ENCODE measurements around the gene COL3A1. TPM values are rescaled to one million over a fixed set of nuclear protein-coding genes. Genes with fewer than 3 reads are reported as not detected.

The COL3A1 gene
- total RNA-seq, 3 donors from 2014 or later, result 68.2 to 321 (median 299) TPM

DNA sequence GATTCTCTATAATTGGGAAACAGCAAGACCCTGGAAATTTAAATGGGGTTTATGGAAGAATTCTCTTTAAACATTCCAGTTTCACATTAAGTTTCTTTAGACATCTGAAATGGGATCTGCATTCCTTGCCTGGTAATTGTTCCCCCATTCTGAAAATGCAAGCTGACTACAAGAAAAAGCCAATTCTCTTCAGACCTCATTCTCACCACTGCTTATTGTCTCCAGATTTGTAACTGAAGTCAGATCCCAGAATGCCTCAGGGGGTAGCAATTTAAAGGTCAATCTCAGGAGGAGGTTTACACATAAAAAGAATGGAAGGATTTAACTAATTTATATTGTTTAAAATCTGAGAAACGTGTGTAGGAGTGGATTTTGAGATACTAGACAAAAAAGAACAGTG is 41.2 kb downstream of the COL3A1 start:
- Histone ChIP-seq H3K36me3 (ENCODE audit: low read depth) (no peaks in the 10 kb centered on the region), H3K4me3 (no peak overlapping the region), H3K9me3 (no peaks in the 10 kb centered on the region), H3K4me1 (ENCODE audit: low read depth) (no peaks in the 10 kb centered on the region)
- TF ChIP-seq, protein P1, sequence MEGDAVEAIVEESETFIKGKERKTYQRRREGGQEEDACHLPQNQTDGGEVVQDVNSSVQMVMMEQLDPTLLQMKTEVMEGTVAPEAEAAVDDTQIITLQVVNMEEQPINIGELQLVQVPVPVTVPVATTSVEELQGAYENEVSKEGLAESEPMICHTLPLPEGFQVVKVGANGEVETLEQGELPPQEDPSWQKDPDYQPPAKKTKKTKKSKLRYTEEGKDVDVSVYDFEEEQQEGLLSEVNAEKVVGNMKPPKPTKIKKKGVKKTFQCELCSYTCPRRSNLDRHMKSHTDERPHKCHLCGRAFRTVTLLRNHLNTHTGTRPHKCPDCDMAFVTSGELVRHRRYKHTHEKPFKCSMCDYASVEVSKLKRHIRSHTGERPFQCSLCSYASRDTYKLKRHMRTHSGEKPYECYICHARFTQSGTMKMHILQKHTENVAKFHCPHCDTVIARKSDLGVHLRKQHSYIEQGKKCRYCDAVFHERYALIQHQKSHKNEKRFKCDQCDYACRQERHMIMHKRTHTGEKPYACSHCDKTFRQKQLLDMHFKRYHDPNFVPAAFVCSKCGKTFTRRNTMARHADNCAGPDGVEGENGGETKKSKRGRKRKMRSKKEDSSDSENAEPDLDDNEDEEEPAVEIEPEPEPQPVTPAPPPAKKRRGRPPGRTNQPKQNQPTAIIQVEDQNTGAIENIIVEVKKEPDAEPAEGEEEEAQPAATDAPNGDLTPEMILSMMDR (IDR thresholded peaks at IDR 0.05), result no peak
- ATAC-seq, result no peak
- intact Hi-C loops (cut with DNase I, micrococcal nuclease), result no loop called here
- no peak for DNase-seq

DNA sequence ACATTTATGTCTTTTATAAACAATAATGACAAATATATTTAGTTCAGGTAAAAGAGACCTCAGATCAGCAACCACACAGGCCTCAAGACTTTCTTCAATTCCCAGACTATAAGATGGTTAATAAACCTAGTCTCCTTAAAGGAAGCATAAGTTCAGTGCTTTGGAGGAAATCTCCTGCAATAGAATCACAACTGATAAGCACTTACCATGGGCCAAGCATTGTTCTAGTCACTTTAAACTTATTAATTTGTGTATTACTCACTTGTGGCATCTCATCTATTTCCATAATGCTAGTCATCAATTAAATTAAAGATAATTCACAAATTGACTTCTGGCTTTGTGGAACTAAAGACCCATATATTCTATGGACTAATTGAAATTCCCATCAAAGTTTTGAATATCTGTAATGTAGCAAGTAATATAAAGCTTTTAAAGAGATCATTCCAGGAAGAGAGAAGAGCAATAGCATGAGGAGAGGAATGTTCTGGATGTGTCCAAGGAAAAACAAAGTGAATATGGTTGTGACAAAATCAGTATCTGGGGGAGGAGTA is 42.2 kb downstream of the COL3A1 start:
- Histone ChIP-seq H3K9me3 (no peaks in the 10 kb centered on the region), H3K4me3 (no peak overlapping the region), H3K36me3 (ENCODE audit: low read depth) (no peaks in the 10 kb centered on the region), H3K4me1 (ENCODE audit: low read depth) (no peaks in the 10 kb centered on the region)
- intact Hi-C loops (cut with DNase I, micrococcal nuclease), result no loop called here
- DNase-seq, result no peak
- ATAC-seq, result no peak
- TF ChIP-seq, protein P1 (IDR thresholded peaks at IDR 0.05), result no peak

DNA sequence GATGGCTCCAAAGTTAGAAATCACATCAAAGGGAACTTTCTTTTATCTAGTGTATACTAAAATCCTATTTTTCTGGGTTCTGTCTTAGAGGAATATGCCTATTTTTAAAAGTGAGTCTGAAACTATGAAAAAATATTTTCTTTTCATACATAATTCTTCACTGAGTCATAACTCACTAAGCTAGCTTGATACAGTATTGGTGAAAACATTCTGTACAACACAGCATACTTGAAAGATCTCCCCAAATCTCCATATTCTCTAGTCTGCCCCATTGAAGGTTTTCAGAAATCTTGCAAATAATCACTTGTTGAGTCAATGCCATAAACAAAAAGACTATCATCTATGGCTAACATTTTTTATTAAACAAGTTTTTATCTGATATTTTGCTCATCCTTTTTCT is 44.5 kb downstream of the COL3A1 start:
- Histone ChIP-seq H3K4me3 (no peak overlapping the region), H3K4me1 (ENCODE audit: low read depth) (no peaks in the 10 kb centered on the region), H3K9me3 (no peaks in the 10 kb centered on the region), H3K36me3 (ENCODE audit: low read depth) (no peaks in the 10 kb centered on the region)
- no peak for DNase-seq
- TF ChIP-seq, protein P1 (IDR thresholded peaks at IDR 0.05), result no peak
- intact Hi-C loops (cut with DNase I, micrococcal nuclease), result no loop called here
- ATAC-seq, result no peak

DNA sequence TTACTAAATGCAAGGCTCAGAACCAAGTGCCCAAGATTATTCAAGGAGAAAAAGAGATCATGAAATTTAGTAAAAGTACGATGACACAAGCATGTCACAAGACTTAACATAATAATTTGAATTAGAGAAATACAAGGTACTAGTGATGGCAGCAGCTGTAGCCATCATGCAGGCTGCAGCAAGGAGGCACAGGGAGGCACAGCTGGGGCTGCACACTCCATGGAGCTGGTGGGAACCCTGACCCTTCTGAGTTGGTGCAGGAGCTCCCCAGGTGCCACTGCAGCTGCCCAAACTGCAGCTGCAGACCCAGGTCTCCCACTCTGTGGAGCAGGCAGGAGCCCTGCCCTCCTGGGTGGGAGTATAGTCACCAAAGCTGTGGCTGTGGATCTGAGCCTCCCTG is 46.0 kb downstream of the COL3A1 start:
- intact Hi-C loops (cut with DNase I, micrococcal nuclease), result no loop called here
- Histone ChIP-seq H3K4me3 (no peak overlapping the region), H3K9me3 (no peaks in the 10 kb centered on the region), H3K4me1 (ENCODE audit: low read depth) (no peaks in the 10 kb centered on the region), H3K36me3 (ENCODE audit: low read depth) (no peaks in the 10 kb centered on the region)
- TF ChIP-seq, protein P1 (IDR thresholded peaks at IDR 0.05), result no peak
- DNase-seq (no peak), ATAC-seq (no peak)

DNA sequence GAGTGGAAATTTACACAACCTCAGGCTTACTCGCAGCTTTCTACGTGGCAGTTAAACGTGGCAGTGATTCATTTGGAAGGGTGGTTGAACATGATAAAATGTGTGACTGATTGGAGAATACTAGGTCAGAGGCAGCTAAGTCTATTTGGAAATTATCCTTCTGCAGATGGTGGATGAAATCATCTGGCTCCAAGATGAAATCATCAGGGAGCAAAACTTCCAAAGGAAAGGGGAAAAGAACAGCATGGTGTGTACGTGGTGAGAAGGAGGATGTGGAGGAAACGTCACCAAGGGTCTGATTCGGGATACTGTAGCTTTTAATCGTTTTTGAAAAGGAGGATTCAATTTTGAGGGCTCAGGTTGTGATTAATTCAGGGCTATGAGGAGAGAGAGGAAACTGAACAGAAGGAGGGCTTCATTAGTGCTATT is 47.9 kb downstream of the COL3A1 start:
- no peak overlapping the region for H3K4me3 ChIP-seq
- intact Hi-C loops (cut with DNase I, micrococcal nuclease), result no loop called here
- H3K4me1 ChIP-seq (ENCODE audit: low read depth), result no peaks in the 10 kb centered on the region
- H3K36me3 ChIP-seq (ENCODE audit: low read depth), result no peaks in the 10 kb centered on the region
- H3K9me3 ChIP-seq, result no peaks in the 10 kb centered on the region
- TF ChIP-seq, protein P1 (IDR thresholded peaks at IDR 0.05), result no peak
- ATAC-seq (peak; percentile 46), DNase-seq (no peak)

DNA sequence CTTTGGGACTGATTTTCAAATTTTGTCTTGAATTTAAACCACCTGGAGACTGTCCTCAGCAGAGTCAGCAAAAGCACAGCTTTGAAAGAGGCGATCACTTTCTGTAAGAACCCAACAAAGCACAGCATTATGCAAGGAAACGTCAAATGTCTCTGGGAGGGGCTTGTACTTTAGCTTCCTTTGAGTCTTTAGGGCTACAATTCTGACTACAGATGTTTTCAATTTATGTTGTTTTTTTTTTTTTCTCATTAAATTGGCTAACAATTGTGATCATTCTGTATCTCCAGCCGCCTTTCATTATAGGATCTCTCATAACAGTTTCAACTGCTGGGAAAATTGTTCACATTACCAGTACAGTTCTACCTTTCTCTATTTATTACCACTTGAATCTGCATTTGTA is 48.3 kb downstream of the COL3A1 start:
- no peak for ATAC-seq
- intact Hi-C loops (cut with DNase I, micrococcal nuclease), result no loop called here

More for the DNA sequence above, 48.3 kb downstream of the COL3A1 start:
- Histone ChIP-seq H3K36me3 (ENCODE audit: low read depth) (no peaks in the 10 kb centered on the region), H3K4me3 (no peak overlapping the region), H3K9me3 (no peaks in the 10 kb centered on the region), H3K4me1 (ENCODE audit: low read depth) (no peaks in the 10 kb centered on the region)
- no peak for DNase-seq
- TF ChIP-seq, protein P1 (IDR thresholded peaks at IDR 0.05), result no peak

Data from mucosa of descending colon (tissue), 3 donors.